GM19240 (cell line): ENCODE measurements around the gene APOLD1.
"Not testable (repeated sequence)": the region's sequence is repeated elsewhere in the genome, so short reads cannot be mapped to it uniquely, and the experiment has no call there.

Experiments used
- DNase-seq: peaks from one replicate; pipeline ENCODE4 v3.0.0; 2011; ENCODE audit warnings: low spot score; ENCODE audit not compliant: insufficient read length

Gene APOLD1

DNA sequence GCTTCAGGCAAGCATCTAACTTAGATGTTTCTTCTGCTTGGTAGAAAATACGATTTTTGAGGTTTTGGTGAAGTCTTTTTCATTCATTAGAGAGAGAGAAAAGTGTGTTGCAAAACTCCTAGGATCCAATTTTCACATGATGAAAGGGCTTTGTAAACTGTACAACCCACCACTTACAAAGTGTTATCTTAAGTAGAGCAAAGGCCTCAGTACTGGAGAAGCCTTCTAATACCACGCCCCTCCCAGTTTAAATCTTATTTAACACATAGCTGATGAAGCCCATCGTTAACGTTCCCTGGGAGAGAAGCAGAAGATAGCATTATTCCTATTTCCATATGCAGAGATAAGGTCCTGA lies 869 bp downstream of the APOLD1 start:
- no peak for DNase-seq

DNA sequence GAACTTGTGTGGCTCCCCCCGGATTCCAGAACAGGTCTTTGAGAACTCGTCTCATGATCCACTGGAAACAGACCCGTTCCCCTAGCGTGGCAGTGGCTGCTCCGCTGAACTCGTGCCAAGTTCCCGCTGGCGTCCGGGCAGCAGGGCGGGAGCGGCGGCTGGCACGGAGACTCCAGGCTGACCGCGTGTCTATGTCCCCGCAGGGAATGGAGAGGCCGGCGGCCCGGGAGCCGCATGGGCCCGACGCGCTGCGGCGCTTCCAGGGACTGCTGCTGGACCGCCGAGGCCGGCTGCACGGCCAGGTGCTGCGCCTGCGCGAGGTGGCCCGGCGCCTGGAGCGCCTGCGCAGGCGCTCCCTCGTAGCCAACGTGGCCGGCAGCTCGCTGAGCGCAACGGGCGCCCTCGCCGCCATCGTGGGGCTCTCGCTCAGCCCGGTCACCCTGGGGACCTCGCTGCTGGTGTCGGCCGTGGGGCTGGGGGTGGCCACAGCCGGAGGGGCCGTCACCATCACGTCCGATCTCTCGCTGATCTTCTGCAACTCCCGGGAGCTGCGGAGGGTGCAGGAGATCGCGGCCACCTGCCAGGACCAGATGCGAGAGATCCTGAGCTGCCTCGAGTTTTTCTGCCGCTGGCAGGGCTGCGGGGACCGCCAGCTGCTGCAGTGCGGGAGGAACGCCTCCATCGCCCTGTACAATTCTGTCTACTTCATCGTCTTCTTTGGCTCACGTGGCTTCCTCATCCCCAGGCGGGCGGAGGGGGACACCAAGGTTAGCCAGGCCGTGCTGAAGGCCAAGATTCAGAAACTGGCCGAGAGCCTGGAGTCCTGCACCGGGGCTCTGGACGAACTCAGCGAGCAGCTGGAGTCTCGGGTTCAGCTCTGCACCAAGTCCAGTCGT lies 1.5 kb downstream of the APOLD1 start:
- DNase-seq, result peak; percentile 86

DNA sequence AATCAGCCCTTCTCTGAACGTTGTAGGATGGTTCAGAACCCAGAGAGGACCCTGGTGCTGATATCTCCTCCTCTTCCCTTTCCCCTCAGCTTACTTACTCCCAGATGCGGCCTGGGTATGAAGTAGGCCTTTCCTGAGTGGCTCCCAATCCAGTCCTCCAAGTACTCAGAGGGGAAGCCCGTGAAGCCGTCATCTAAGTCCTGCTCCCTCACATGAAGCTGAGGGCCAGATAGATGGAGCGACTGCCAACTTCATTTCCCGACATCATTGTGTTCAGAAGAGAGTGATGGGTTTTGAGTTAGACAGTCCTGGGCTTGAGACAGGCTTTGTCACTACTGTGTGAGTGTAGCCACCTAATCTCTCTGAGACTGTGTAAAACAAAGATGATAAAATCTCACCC lies 2.7 kb downstream of the APOLD1 start:
- no peak for DNase-seq

DNA sequence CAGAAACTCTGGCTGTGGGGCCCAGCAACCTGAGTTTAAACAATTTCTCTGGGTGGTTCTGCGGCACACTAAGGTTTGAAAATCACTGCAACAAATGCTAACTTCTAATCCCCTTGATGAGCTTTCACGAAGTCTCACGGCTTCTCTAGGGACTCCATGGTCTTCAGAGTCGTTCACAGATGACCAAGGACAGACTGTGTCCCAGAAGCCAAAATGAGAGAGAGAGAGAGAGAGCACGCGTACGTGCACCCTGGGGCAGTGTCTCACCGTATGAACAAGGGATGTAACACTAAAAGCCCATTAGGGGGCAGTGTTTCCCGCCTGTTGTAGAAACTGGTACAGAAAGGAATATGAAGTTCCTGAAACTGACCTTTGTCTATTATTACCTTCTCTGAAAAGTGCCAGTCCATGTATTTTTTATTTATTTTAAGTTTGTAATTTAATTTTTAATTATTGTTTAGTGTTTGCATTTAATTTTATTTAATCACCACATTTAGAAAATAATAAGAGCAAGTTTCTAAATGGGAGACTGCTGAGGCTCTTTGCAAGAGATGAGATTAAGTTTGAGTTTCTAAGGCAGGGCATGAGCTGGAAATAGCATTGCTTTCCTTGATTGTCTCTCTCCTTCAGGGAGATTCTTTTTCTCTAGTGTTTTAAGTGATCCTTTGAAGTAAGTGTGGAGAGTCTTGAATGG lies 3.4 kb downstream of the APOLD1 start:
- DNase-seq, result no peak

DNA sequence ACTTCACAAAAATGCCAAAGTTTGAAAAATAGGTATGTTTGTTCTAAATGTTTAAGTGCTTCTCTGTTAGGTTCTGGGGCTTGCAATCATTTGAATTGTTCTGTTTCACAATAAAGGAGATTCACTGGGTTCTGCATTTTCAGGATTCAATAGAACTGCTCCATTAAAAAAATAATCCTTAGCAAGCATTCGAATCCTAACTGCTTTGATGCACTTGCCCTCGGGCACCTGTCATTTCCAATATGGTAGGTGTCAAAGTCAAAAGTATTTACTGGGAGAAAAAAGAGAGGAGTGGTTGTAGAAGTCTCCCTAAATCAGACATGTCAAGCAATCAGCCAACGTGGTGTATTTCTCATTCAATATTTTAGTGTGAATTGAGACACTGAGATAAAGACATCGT lies 5.5 kb downstream of the APOLD1 start:
- no peak for DNase-seq

DNA sequence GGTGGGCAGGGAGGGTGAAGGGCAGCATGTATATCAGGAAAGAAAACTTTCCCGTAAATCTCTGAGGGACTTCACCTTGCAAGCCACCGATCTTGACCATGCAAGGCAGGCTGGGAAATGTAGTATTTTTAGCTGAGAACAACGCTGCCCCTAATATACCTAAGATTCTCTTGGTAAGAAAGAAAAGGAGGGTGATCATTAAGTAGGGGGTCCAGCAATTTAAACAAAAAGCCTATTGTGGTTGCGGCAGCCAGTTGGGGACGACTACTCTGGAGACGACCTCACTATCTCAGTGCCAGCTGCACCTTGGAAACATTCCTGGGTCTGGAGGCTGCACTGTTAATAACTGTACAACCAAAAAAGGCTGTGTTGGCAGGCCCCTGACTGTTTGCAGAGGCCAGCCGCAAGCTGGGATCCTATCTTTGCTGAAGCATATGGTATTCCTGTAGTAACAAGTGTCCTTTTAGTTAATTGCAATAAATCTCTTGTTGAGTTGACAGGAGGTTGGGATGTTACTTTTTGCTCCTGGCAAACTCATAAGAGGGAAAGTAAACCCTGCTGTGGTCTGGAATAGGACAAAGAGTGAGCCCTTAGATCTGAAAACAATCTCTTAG lies 6.4 kb downstream of the APOLD1 start:
- no peak for DNase-seq

DNA sequence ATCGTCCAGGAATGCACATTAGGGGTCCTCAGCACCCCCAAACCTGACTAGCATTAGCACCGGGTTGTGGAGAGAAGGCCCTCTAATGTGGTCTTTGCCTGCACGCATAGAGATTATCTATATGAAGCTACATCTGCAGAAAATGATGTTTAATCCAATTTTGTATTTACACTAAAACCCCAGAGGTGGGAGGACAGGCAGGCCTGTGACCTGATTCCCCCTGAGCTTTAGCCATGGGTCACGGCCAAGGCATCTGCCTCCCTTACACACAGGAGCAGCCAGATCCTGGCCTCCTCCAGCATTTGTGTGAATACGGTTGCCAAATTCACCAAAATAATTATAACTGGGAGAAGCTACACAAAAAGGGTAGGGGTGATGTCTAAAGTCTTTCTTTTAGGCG lies 7.0 kb downstream of the APOLD1 start:
- no peak for DNase-seq

DNA sequence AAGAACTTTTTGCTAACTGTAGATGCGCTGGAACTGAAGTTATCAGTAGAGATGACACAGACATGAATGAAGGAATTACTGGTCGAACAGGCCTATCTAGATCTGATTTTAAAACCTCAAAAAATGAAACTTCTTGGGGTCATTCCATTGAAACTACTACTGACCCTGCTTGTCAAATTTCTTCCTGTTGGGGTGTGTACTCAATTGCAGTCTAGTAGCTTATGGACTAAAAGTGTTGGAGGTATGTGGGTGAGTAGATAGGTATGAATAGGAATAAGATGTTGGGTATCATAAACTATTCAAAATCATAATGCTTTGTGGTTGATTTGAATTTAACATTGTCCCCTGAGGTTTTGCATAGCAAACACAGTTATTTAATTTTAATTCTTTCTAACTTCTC lies 9.2 kb downstream of the APOLD1 start:
- DNase-seq, result no peak

DNA sequence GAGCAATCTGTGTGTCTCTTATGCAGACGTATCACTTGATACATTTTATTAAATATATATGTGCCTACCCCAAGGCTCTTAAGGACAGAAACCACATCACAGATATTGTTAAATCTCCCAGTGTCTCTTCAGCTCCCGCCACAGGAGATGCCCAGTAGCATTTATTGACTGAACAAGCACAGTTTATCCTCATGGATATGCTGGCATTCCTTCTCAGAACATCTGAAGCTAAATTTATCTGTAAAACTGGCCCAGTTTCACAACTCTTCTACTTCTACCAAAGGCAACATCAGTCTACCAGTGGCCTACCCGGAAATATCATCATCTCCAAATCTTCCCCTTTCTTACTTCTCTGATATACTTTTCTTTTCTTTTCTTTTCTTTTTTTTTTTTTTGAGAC lies 10.7 kb downstream of the APOLD1 start:
- no peak for DNase-seq

DNA sequence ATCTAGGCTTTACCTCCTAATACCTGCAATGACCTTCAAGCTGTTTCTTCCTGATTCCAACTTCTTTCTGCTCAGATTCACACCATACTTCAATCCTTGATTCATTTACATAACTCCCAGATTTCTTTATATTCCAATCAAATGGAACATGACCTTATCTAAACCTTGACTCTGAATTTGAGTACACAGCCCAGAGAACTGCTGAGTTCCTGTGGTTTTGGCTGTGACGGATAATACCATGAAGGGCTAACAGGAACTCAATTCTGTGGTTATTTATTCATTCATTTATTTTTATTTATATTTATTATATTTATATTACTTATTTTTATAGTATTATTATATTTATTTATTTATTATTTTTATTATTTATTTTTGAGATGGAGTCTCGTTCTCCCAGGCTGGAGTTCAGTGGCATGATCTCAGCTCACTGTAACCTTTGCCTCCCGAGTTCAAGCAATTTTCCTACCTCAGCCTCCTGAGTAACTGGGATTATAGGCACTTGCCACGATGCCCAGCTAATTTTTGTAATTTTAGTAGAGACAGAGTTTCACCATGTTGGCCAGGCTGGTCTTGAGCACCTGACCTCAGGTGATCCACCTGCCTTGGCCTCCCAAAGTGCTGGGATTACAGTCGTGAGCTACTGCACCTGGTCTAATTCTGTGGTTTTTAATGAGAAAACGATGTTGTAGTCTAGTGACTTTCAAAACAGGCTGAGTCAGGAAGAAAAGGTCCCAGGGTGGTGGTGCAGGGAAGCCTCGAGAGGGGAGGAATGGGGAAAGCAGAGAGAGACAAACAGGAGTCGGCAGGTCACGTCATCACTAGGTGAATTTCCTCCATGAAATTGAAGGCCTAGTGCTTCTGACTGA lies 11.7 kb downstream of the APOLD1 start:
- DNase-seq, result no peak

DNA sequence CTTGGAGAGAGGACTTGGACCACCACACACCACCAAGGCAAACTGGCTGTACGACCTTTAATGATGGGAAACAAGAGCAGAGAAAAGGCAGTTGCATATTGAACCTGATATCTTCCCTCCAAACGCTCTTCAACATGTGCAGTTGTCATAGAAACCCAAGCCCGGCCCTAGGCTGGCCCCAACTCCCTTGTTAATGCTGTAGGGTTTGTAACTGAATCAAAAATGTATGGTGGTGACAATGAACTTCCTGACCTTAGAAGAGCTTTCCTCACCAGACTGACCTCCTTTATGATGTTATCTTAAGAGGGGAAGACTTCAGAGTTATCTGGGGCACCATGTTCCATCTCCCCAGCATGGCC lies 12.3 kb downstream of the APOLD1 start:
- no peak for DNase-seq

DNA sequence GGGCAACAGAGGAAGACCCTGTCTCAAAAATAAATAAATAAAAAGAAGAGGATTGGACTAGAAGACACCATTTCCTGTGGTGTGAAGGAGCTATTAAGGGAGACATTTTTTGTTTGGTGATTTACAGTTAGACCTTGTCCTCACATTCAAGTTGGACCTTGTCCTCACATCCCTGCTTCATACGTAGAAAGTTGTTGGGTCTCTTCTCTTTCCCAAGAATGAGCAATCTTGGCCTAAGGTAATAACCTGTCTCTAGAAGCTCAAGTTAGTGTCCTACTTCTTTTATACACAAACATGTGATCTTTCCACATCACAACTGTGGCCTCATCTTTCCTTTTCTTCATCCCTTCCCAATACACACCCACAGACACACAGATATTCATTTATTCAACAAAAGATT lies 13.0 kb downstream of the APOLD1 start:
- no peak for DNase-seq

DNA sequence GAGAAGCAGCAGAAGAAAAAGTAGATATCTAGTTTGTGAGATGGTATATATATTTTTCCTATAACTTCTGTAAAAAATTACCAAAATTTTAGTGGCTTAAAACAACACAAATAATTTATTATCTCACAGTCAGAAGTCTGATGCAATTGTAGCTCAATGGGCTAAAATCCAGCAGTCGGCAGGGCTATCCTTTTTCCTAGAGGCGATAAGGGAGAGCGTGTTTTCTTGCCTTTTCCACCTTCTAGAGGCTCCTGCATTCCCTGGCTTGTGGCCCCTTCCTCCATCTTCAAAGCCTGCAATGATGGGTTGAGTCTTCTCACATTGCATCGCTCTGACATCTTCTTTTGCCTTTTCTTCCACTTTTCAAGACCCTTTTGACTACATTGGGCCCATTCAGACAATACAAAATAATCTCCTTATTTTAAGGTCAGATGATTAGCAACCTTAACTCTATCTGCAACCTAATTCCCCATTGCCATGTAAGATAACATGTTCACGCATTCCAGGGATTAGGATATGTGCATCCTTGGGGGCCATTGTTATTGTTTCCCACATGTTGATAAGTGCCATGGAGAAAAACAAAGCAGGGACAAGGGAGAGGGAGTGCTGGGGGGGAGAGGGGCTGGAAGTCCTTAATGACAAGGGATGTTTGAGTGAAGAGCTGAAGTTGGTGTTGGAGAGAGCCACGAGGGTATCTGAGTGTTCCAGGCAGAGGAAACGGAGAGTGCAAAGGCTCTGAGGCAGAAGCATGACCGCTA lies 13.9 kb downstream of the APOLD1 start:
- DNase-seq, result no peak

DNA sequence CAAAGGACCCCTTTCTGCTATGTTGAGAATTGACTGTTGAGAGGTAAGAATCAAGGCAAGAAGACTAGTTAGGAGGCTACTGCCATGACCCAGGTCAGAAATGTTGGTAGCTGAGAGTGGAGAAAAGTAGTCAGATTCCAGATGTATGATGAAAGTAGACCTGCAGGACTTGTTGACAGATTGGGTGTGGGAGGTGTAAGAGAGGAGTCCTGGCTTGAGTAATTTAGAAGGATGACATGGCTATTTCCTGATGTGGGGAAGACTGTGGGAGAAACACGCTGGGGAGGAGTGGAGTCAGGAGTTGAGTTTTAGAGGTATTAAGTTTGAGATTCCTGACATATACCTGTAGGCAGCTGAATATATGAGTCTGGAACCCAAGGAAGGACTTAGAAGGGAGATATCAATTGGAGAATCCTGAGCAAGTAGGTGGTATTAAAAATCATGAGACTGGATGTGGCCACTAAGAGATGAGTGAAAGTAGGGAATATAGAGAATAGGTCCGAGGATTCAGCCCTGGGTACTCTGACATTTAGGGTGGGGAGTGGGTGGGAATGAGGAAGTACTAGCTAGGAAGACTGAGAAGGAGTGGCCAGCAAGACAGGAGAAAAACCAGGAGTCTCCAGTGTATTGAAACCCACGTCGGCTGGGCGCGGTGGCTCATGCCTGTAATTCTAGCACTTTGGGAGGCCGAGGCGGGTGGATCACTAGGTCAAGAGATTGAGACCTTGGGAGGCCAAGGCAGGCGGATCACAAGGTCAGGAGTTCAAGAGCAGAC lies 15.1 kb downstream of the APOLD1 start:
- no peak for DNase-seq

DNA sequence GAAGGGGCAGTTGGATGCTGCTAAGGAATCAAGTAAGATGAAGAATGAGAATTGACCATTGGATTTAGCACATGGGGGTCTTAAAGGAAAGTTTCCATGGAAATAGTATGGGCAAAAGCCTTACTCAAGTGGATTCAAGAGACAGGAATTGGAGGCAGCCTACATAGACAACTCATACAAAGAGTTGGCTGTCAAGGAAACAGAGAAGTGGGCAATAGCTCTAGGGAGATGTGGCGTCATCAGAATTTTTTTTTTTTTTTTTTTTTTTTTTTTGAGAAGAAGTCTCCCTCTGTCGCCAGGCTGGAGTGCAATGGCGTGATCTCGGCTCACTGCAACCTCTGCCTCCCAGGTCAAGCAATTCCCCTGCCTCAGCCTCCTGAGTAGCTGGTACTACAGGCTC lies 16.2 kb downstream of the APOLD1 start:
- DNase-seq, result not testable (repeated sequence)

DNA sequence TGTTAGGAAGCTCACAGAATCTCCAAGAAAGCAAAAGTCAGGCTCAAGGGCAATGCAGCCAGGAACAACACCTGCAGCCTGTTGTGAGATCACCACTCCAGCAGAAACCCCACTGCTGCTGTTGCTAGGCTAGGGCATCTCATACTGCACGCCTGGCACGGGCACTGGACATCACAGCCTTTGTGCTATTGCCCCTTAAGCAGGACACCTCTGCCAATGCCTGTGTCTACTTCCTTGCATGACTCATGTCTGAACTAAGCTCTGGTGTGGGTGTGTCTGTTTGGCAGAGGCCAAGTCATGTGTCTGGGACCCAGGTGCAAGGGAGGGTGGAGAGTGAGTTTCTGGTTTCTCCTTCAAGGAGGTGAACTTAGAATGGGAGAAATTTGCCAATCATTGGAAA lies 17.7 kb downstream of the APOLD1 start:
- peak; percentile 60 for DNase-seq

DNA sequence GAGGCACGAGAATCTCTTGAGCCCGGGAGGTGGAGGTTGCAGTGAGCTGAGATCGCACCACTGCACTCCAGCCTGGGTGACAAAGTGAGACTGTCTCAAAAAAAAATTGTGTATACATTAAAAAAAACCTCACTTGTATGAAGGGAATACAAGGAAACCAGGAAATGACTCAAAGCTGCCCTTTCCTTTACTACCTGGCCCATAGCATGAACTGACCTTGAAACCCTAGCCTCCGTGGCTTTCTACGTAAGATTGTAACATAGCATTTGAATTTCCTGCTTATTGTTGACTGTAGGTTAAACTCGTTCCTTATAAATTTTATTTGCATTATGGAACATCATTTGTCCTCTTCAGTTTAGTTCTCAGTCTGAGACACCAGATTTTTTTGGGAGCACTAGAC lies 18.6 kb downstream of the APOLD1 start:
- DNase-seq, result no peak

DNA sequence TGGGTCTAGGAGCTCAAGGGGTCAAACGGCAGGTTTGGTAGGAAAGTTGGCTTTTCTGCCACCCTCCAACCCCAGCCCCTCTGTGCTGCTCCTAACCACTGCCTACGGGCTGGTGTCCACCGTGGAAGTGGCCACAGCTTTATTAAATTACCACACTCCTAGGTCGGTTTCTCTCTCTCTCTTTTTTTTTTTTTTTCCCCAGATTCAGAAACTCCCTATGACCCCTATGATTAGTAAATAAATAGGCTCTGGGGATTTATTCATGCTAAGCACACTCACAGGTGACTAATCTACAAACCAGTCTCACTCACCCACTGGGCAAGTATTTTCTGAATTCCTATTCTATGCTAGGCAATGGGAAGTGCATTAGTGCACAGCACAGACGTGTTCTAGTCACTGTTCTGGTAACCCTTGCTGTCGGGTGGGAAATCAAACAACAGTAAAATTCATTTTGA lies 19.0 kb downstream of the APOLD1 start:
- no peak for DNase-seq

DNA sequence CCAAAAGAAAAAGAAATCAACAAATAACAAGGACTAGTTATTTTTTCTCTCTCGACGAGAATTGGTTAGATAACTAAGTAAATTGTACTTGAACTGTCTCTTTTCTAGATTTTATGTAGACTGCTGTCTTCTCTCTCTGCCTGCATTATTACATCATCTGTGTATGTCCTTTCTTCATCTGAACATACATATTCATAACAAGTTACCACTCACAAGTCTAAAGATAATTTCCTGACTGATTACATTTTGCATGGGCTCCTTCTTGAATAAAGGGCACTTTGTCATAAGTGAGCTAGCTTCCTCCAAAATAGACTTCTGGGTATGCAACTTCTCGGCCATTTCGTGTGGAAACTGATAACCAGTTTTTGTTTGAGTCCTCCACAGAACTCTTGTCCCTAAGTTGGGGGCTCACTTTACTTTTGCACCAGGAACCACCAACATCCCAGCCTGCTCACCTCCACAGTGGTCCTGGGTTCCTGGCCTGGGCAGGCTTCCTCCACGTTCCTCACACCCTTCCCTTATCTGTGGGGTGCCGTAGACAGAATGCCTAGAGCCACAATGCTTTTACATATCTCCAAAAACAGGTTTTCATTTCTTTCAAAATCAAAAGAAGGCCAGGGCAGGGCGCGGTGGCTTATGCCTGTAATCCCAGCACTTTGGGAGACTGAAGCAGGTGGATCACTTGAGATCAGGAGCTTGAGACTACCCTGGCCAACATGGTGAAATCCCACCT lies 21.5 kb downstream of the APOLD1 start:
- no peak for DNase-seq
